Subcutaneous adipose tissue (tissue), 4 donors: ENCODE results near the gene CYP2R1. TPM values are rescaled to one million over a fixed set of nuclear protein-coding genes. Genes with fewer than 3 reads are reported as not detected.

Experiments
- CTCF ChIP-seq: fragments of 450-650 bp; IDR thresholded peaks from one replicate; pipeline ENCODE4 v1.5.1; 2016; ENCODE audit warnings: low read depth, mild to moderate bottlenecking, control low read depth, antibody characterized with exemption, moderate library complexity
- total RNA-seq, 4 donors: library from RNA; depleted of rRNA; stranded (reverse); fragments of >200 nt; gene quantifications; one replicate each; pipeline ENCODE4 v1.1.0, GENCODE V29; 2016

The CYP2R1 gene
- total RNA-seq, 4 donors from 2014 or later, result 5.8 to 17.3 (median 9.7) TPM

- TF ChIP-seq CTCF, result no peak
Observed at GRCh38 chr11:14892577-14892976, 546 bp upstream of the CYP2R1 start.

- TF ChIP-seq CTCF, result no peak
Observed at GRCh38 chr11:14891143-14892035, 642 bp downstream of the CYP2R1 start.

- TF ChIP-seq CTCF, result no peak
Observed at GRCh38 chr11:14886513-14886912, 5.5 kb downstream of the CYP2R1 start.

GRCh38 chr11:14884667-14885273, 7.3 kb downstream of the CYP2R1 start:
- TF ChIP-seq CTCF, result no peak

- no peak for TF ChIP-seq CTCF
Observed at GRCh38 chr11:14882196-14882595, 9.8 kb downstream of the CYP2R1 start.

GRCh38 chr11:14881576-14882193, 10.3 kb downstream of the CYP2R1 start:
- TF ChIP-seq CTCF, result no peak

GRCh38 chr11:14875163-14875562, 16.9 kb downstream of the CYP2R1 start:
- TF ChIP-seq CTCF, result no peak
